ENCODE results near the gene LRRC4C. TPM values are rescaled to one million over a fixed set of nuclear protein-coding genes. Genes with fewer than 3 reads are reported as not detected.

Gene LRRC4C
- total RNA-seq, 1 experiment from 2014 or later: not detected

- no peak for DNase-seq (ENCODE audit: low read depth)
- in situ Hi-C loops (cut with HindIII; ENCODE audit: low pct_unique_long_range_greater_than_20kb, low sequenced_read_pairs): no loop called here
Observed at GRCh38 chr11:41377709-41378394, 81.6 kb downstream of the LRRC4C start.

GRCh38 chr11:41351825-41352224 is 107.6 kb downstream of the LRRC4C start:
- in situ Hi-C loops (cut with HindIII; ENCODE audit: low pct_unique_long_range_greater_than_20kb, low sequenced_read_pairs): no loop called here
- DNase-seq (ENCODE audit: low read depth): no peak

- no peak for DNase-seq (ENCODE audit: low read depth)
- in situ Hi-C loops (cut with HindIII; ENCODE audit: low pct_unique_long_range_greater_than_20kb, low sequenced_read_pairs): no loop called here
Observed at GRCh38 chr11:41346042-41346441, 113.4 kb downstream of the LRRC4C start.

- DNase-seq (ENCODE audit: low read depth): no peak
- in situ Hi-C loops (cut with HindIII; ENCODE audit: low pct_unique_long_range_greater_than_20kb, low sequenced_read_pairs): no loop called here
Observed at GRCh38 chr11:41334007-41334933, 125.2 kb downstream of the LRRC4C start.

GRCh38 chr11:41333357-41333756 is 126.1 kb downstream of the LRRC4C start:
- no peak for DNase-seq (ENCODE audit: low read depth)
- in situ Hi-C loops (cut with HindIII; ENCODE audit: low pct_unique_long_range_greater_than_20kb, low sequenced_read_pairs): no loop called here

- no peak for DNase-seq (ENCODE audit: low read depth)
- in situ Hi-C loops (cut with HindIII; ENCODE audit: low pct_unique_long_range_greater_than_20kb, low sequenced_read_pairs): no loop called here
Observed at GRCh38 chr11:41328324-41328723, 131.1 kb downstream of the LRRC4C start.

- no peak for DNase-seq (ENCODE audit: low read depth)
Observed at GRCh38 chr11:41323446-41323845, 136.0 kb downstream of the LRRC4C start.

GRCh38 chr11:41320653-41321052 is 138.8 kb downstream of the LRRC4C start:
- in situ Hi-C loops (cut with HindIII; ENCODE audit: low pct_unique_long_range_greater_than_20kb, low sequenced_read_pairs): no loop called here
- no peak for DNase-seq (ENCODE audit: low read depth)

More at GRCh38 chr11:41323446-41323845, 136.0 kb downstream of the LRRC4C start:
- in situ Hi-C loops (cut with HindIII; ENCODE audit: low pct_unique_long_range_greater_than_20kb, low sequenced_read_pairs): no loop called here

GRCh38 chr11:41320238-41320637 is 139.2 kb downstream of the LRRC4C start:
- in situ Hi-C loops (cut with HindIII; ENCODE audit: low pct_unique_long_range_greater_than_20kb, low sequenced_read_pairs): no loop called here
- no peak for DNase-seq (ENCODE audit: low read depth)

- in situ Hi-C loops (cut with HindIII; ENCODE audit: low pct_unique_long_range_greater_than_20kb, low sequenced_read_pairs): no loop called here
- no peak for DNase-seq (ENCODE audit: low read depth)
Observed at GRCh38 chr11:41319434-41319833, 140.0 kb downstream of the LRRC4C start.

GRCh38 chr11:41316751-41317150 is 142.7 kb downstream of the LRRC4C start:
- no peak for DNase-seq (ENCODE audit: low read depth)
- in situ Hi-C loops (cut with HindIII; ENCODE audit: low pct_unique_long_range_greater_than_20kb, low sequenced_read_pairs): no loop called here

- DNase-seq (ENCODE audit: low read depth): no peak
- in situ Hi-C loops (cut with HindIII; ENCODE audit: low pct_unique_long_range_greater_than_20kb, low sequenced_read_pairs): no loop called here
Observed at GRCh38 chr11:41313226-41313625, 146.2 kb downstream of the LRRC4C start.

GRCh38 chr11:41309716-41310115 is 149.7 kb downstream of the LRRC4C start:
- in situ Hi-C loops (cut with HindIII; ENCODE audit: low pct_unique_long_range_greater_than_20kb, low sequenced_read_pairs): no loop called here
- no peak for DNase-seq (ENCODE audit: low read depth)

- in situ Hi-C loops (cut with HindIII; ENCODE audit: low pct_unique_long_range_greater_than_20kb, low sequenced_read_pairs): no loop called here
- DNase-seq (ENCODE audit: low read depth): no peak
Observed at GRCh38 chr11:41309111-41309522, 150.3 kb downstream of the LRRC4C start.

- no peak for DNase-seq (ENCODE audit: low read depth)
- in situ Hi-C loops (cut with HindIII; ENCODE audit: low pct_unique_long_range_greater_than_20kb, low sequenced_read_pairs): no loop called here
Observed at GRCh38 chr11:41308286-41308685, 151.2 kb downstream of the LRRC4C start.

- in situ Hi-C loops (cut with HindIII; ENCODE audit: low pct_unique_long_range_greater_than_20kb, low sequenced_read_pairs): no loop called here
Observed at GRCh38 chr11:41307296-41308080, 152.0 kb downstream of the LRRC4C start.

GRCh38 chr11:41306431-41306830 is 153.0 kb downstream of the LRRC4C start:
- DNase-seq (ENCODE audit: low read depth): no peak
- in situ Hi-C loops (cut with HindIII; ENCODE audit: low pct_unique_long_range_greater_than_20kb, low sequenced_read_pairs): no loop called here

More at GRCh38 chr11:41307296-41308080, 152.0 kb downstream of the LRRC4C start:
- DNase-seq (ENCODE audit: low read depth): no peak

GRCh38 chr11:41301023-41301422 is 158.4 kb downstream of the LRRC4C start:
- DNase-seq (ENCODE audit: low read depth): no peak
- in situ Hi-C loops (cut with HindIII; ENCODE audit: low pct_unique_long_range_greater_than_20kb, low sequenced_read_pairs): no loop called here

- in situ Hi-C loops (cut with HindIII; ENCODE audit: low pct_unique_long_range_greater_than_20kb, low sequenced_read_pairs): no loop called here
Observed at GRCh38 chr11:41289408-41289807, 170.0 kb downstream of the LRRC4C start.

More at GRCh38 chr11:41289408-41289807, 170.0 kb downstream of the LRRC4C start:
- DNase-seq (ENCODE audit: low read depth): no peak
